Transverse colon (tissue), 4 donors: ENCODE results near the gene ANAPC10.

Experiments
- POLR2A ChIP-seq: fragments of 450-650 bp; IDR thresholded peaks from one replicate; pipeline ENCODE4 v1.6.1; 2016; ENCODE audit warnings: antibody characterized with exemption, mild to moderate bottlenecking, moderate library complexity
- POLR2AphosphoS5 ChIP-seq, 3 donors: sonication (generic); formaldehyde crosslinking; IDR thresholded peaks; one replicate each; pipeline ENCODE4 v1.6.1; 2016; ENCODE audit warnings: antibody characterized with exemption in 3 of 3
- TF ChIP-seq, protein P1 (sequence below), 5 experiments: fragments of 200-600 bp in 3 of 5; fragments of 450-650 bp in 2 of 5; sonication (generic) in 3 of 5; IDR thresholded peaks; 1 replicate in 2 of 5; 2 replicates in 3 of 5; pipeline ENCODE4 v1.5.1; 2016 to 2017; ENCODE audit warnings: antibody characterized with exemption in 5 of 5, inconsistent platforms in 3 of 5, mild to moderate bottlenecking in 2 of 5, moderate library complexity in 1 of 5

DNA sequence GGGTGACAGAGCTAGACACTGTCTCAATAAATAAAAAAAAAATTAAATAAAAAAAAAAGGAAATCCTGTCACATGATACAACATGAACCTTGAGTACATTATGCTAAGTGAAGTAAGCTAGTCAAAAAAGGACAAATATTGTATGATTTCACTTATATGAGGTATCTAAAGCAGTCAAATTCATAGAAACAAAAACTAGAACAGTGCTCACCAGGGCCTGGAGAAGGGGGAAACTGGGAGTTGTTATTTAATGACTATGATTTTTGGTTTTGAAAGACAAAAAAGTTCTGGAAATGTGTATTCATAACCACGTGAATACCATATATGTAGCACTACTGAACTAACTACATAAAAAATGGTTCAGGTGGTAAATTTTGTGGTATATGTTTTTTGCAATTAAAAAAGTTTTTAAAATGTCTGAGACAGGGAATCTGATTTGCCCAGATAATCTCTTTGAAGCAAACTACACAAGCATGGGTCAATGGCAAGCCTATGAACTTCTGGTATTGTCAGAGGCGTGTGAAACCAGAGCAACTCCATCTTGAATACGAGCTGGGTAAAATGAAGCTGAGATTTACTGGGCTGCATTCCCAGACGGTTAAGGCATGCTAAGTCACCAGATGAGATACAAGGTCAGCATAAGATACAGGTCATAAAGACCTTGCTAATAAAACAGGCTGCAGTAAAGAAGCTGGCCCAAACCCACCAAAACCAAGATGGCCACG is 42.3 kb downstream of the ANAPC10 start:
- TF ChIP-seq, protein P1, sequence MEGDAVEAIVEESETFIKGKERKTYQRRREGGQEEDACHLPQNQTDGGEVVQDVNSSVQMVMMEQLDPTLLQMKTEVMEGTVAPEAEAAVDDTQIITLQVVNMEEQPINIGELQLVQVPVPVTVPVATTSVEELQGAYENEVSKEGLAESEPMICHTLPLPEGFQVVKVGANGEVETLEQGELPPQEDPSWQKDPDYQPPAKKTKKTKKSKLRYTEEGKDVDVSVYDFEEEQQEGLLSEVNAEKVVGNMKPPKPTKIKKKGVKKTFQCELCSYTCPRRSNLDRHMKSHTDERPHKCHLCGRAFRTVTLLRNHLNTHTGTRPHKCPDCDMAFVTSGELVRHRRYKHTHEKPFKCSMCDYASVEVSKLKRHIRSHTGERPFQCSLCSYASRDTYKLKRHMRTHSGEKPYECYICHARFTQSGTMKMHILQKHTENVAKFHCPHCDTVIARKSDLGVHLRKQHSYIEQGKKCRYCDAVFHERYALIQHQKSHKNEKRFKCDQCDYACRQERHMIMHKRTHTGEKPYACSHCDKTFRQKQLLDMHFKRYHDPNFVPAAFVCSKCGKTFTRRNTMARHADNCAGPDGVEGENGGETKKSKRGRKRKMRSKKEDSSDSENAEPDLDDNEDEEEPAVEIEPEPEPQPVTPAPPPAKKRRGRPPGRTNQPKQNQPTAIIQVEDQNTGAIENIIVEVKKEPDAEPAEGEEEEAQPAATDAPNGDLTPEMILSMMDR (IDR thresholded peaks at IDR 0.05): no peak
- TF ChIP-seq POLR2AphosphoS5 (IDR thresholded peaks at IDR 0.05) (no peak), POLR2A (no peak)
